HepG2 (cell line): ENCODE results near the gene IL1A. TPM values are rescaled to one million over a fixed set of nuclear protein-coding genes. Genes with fewer than 3 reads are reported as not detected.

ENCODE experiments used
- KMT2B ChIP-seq: IDR thresholded peaks from 2 replicates; pipeline ENCODE4 v1.6.1; 2016; ENCODE audit warnings: missing genetic modification reagents, missing compliant biosample characterization
- MTA1 ChIP-seq: sonication (generic); formaldehyde crosslinking; IDR thresholded peaks from 2 replicates; pipeline ENCODE4 v1.4.0; 2020; ENCODE audit warnings: missing genetic modification reagents, mild to moderate bottlenecking, borderline replicate concordance
- TBP ChIP-seq: sonication (generic); formaldehyde crosslinking; IDR thresholded peaks from 2 replicates; pipeline ENCODE4 v1.5.0; 2020; ENCODE audit warnings: missing genetic modification reagents
- TCF12 ChIP-seq, 2 experiments: fragments of 450-650 bp in 1 of 2; sonication (generic) in 1 of 2; formaldehyde crosslinking in 1 of 2; IDR thresholded peaks; 2 replicates each; pipeline versions ENCODE4 v1.6.1 to v1.8.0; 2017 to 2022; ENCODE audit warnings: antibody characterized with exemption in 1 of 2, mild to moderate bottlenecking in 1 of 2, missing genetic modification reagents in 1 of 2, moderate library complexity in 1 of 2
- ZNF264 ChIP-seq: sonication (generic); formaldehyde crosslinking; IDR thresholded peaks from 2 replicates; pipeline ENCODE4 v1.4.0; 2020; ENCODE audit warnings: missing genetic modification reagents
- polyA plus RNA-seq, 8 experiments: library from polyadenylated mRNA; depleted of rRNA in 3 of 8; stranded (reverse) in 7 of 8; unstranded in 1 of 8; fragments of >200 nt; fragmentation: Illumina TruSeq in 4 of 8; extraction: Trizol in 4 of 8; gene quantifications; 2 replicates each; pipeline versions ENCODE4 v1.2.1 to v1.2.3, GENCODE V29; 2011 to 2016; ENCODE audit warnings: low read depth in 4 of 8, missing spikeins in 1 of 8, mixed read lengths in 1 of 8; ENCODE audit not compliant: insufficient read depth in 1 of 8
- total RNA-seq, 5 experiments: library from RNA; depleted of rRNA; stranded (reverse); fragments of >200 nt; fragmentation: Illumina TruSeq; extraction: Trizol; gene quantifications; 2 replicates each; pipeline ENCODE4 v1.2.3, GENCODE V29; 2016; ENCODE audit warnings: low read depth in 1 of 5
- TF ChIP-seq, protein P1 (sequence below): sonication (generic); formaldehyde crosslinking; IDR thresholded peaks from 2 replicates; pipeline ENCODE4 v1.4.0; 2020; ENCODE audit warnings: missing genetic modification reagents
- TF ChIP-seq, protein P2 (sequence below): sonication (generic); formaldehyde crosslinking; IDR thresholded peaks from 2 replicates; pipeline ENCODE4 v1.4.0; 2020; ENCODE audit warnings: missing genetic modification reagents, borderline replicate concordance
- TF ChIP-seq, protein P3 (sequence below): sonication (generic); formaldehyde crosslinking; IDR thresholded peaks from 2 replicates; pipeline ENCODE4 v1.4.0; 2020; ENCODE audit warnings: mild to moderate bottlenecking, missing genetic modification reagents, borderline replicate concordance
- TF ChIP-seq, protein P4 (sequence below): sonication (generic); formaldehyde crosslinking; IDR thresholded peaks from 2 replicates; pipeline ENCODE4 v1.5.1; 2020; ENCODE audit warnings: missing genetic modification reagents, mild to moderate bottlenecking, borderline replicate concordance
- TF ChIP-seq, protein P5 (sequence below): sonication (generic); formaldehyde crosslinking; IDR thresholded peaks from 2 replicates; pipeline ENCODE4 v1.5.0; 2020; ENCODE audit warnings: mild to moderate bottlenecking, missing genetic modification reagents, borderline replicate concordance
- TF ChIP-seq, protein P6 (sequence below): sonication (generic); formaldehyde crosslinking; IDR thresholded peaks from 2 replicates; pipeline ENCODE4 v1.5.0; 2020; ENCODE audit warnings: missing genetic modification reagents, mild to moderate bottlenecking, borderline replicate concordance
- TF ChIP-seq, protein P7 (sequence below): sonication (generic); formaldehyde crosslinking; IDR thresholded peaks from 2 replicates; pipeline ENCODE4 v1.5.0; 2020; ENCODE audit warnings: mild to moderate bottlenecking, missing genetic modification reagents

Gene IL1A
- total and polyA plus RNA-seq, 2 of the 13 experiments (the other 11 are each of a cell fraction or from before 2014, with no cell fraction given), result not detected

DNA sequence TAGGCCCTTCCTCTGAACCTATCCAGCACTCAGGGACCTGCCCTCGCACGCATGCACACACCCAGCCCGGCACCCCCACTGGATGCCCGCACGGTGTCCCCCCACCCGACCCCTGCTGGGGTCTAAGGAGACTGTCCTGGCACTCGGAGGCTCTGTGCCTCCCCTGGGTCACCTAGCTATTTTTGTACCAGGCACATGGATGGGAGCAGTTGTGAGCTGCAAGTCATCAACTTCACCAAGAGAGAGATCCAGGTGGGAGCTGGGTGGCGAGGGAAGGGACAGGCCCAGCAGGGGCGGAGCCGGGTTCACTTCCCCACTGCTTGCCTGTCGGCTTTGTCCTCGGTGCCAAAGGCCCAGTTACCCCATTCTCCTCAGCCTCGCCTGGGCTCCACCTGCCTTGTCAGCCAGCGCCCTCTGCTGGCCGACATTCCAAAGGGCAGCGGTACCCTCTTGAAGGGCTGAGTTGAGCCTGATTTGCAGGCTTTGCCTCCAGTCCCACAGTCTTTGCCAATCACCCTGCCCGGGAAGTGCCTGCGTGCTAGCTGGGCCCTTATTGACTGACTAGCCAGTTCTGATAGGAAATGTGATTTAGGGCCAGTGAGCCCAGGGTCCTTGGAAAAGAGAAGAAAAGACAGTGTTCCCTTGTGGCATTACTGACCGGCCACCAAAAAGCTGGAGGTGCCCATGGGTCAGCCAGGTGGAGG lies 57.7 kb downstream of the IL1A start (continued):
- TF ChIP-seq, protein P1, sequence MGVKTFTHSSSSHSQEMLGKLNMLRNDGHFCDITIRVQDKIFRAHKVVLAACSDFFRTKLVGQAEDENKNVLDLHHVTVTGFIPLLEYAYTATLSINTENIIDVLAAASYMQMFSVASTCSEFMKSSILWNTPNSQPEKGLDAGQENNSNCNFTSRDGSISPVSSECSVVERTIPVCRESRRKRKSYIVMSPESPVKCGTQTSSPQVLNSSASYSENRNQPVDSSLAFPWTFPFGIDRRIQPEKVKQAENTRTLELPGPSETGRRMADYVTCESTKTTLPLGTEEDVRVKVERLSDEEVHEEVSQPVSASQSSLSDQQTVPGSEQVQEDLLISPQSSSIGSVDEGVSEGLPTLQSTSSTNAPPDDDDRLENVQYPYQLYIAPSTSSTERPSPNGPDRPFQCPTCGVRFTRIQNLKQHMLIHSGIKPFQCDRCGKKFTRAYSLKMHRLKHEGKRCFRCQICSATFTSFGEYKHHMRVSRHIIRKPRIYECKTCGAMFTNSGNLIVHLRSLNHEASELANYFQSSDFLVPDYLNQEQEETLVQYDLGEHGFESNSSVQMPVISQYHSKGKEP (CRISPR knock-in tag), result no peak
- TF ChIP-seq TCF12 (IDR thresholded peaks at IDR 0.05) (no peak), TCF12 (CRISPR knock-in tag; IDR thresholded peaks at IDR 0.05) (no peak), ZNF264 (CRISPR knock-in tag) (no peak), KMT2B (CRISPR knock-in tag) (no peak; the same call in 1 of the 2 replicates), MTA1 (peak; percentile 73), TBP (CRISPR knock-in tag) (no peak)
- TF ChIP-seq, protein P2, sequence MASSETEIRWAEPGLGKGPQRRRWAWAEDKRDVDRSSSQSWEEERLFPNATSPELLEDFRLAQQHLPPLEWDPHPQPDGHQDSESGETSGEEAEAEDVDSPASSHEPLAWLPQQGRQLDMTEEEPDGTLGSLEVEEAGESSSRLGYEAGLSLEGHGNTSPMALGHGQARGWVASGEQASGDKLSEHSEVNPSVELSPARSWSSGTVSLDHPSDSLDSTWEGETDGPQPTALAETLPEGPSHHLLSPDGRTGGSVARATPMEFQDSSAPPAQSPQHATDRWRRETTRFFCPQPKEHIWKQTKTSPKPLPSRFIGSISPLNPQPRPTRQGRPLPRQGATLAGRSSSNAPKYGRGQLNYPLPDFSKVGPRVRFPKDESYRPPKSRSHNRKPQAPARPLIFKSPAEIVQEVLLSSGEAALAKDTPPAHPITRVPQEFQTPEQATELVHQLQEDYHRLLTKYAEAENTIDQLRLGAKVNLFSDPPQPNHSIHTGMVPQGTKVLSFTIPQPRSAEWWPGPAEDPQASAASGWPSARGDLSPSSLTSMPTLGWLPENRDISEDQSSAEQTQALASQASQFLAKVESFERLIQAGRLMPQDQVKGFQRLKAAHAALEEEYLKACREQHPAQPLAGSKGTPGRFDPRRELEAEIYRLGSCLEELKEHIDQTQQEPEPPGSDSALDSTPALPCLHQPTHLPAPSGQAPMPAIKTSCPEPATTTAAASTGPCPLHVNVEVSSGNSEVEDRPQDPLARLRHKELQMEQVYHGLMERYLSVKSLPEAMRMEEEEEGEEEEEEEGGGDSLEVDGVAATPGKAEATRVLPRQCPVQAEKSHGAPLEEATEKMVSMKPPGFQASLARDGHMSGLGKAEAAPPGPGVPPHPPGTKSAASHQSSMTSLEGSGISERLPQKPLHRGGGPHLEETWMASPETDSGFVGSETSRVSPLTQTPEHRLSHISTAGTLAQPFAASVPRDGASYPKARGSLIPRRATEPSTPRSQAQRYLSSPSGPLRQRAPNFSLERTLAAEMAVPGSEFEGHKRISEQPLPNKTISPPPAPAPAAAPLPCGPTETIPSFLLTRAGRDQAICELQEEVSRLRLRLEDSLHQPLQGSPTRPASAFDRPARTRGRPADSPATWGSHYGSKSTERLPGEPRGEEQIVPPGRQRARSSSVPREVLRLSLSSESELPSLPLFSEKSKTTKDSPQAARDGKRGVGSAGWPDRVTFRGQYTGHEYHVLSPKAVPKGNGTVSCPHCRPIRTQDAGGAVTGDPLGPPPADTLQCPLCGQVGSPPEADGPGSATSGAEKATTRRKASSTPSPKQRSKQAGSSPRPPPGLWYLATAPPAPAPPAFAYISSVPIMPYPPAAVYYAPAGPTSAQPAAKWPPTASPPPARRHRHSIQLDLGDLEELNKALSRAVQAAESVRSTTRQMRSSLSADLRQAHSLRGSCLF (CRISPR knock-in tag), result no peak
- TF ChIP-seq, protein P3, sequence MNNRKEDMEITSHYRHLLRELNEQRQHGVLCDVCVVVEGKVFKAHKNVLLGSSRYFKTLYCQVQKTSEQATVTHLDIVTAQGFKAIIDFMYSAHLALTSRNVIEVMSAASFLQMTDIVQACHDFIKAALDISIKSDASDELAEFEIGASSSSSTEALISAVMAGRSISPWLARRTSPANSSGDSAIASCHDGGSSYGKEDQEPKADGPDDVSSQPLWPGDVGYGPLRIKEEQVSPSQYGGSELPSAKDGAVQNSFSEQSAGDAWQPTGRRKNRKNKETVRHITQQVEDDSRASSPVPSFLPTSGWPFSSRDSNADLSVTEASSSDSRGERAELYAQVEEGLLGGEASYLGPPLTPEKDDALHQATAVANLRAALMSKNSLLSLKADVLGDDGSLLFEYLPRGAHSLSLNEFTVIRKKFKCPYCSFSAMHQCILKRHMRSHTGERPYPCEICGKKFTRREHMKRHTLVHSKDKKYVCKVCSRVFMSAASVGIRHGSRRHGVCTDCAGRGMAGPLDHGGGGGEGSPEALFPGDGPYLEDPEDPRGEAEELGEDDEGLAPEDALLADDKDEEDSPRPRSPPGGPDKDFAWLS (CRISPR knock-in tag), result 0 out of 2 replicates have a peak, but pooled peaks have one; percentile 56
- TF ChIP-seq, protein P4, sequence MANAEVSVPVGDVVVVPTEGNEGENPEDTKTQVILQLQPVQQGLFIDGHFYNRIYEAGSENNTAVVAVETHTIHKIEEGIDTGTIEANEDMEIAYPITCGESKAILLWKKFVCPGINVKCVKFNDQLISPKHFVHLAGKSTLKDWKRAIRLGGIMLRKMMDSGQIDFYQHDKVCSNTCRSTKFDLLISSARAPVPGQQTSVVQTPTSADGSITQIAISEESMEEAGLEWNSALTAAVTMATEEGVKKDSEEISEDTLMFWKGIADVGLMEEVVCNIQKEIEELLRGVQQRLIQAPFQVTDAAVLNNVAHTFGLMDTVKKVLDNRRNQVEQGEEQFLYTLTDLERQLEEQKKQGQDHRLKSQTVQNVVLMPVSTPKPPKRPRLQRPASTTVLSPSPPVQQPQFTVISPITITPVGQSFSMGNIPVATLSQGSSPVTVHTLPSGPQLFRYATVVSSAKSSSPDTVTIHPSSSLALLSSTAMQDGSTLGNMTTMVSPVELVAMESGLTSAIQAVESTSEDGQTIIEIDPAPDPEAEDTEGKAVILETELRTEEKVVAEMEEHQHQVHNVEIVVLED, result peak; percentile 32; the same call in 1 of the 2 replicates
- TF ChIP-seq, protein P5, sequence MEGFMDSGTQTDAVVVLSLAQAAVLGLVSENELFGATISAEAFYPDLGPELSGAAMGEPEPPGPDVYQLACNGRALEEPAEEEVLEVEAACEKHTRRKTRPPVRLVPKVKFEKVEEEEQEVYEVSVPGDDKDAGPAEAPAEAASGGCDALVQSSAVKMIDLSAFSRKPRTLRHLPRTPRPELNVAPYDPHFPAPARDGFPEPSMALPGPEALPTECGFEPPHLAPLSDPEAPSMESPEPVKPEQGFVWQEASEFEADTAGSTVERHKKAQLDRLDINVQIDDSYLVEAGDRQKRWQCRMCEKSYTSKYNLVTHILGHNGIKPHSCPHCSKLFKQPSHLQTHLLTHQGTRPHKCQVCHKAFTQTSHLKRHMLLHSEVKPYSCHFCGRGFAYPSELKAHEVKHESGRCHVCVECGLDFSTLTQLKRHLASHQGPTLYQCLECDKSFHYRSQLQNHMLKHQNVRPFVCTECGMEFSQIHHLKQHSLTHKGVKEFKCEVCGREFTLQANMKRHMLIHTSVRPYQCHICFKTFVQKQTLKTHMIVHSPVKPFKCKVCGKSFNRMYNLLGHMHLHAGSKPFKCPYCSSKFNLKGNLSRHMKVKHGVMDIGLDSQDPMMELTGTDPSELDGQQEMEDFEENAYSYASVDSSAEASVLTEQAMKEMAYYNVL (CRISPR knock-in tag), result no peak
- TF ChIP-seq, protein P6, sequence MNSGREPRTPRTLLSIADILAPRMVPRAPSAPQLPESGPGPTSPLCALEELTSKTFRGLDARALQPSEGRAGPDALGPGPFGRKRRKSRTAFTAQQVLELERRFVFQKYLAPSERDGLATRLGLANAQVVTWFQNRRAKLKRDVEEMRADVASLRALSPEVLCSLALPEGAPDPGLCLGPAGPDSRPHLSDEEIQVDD, result no peak
- TF ChIP-seq, protein P7, sequence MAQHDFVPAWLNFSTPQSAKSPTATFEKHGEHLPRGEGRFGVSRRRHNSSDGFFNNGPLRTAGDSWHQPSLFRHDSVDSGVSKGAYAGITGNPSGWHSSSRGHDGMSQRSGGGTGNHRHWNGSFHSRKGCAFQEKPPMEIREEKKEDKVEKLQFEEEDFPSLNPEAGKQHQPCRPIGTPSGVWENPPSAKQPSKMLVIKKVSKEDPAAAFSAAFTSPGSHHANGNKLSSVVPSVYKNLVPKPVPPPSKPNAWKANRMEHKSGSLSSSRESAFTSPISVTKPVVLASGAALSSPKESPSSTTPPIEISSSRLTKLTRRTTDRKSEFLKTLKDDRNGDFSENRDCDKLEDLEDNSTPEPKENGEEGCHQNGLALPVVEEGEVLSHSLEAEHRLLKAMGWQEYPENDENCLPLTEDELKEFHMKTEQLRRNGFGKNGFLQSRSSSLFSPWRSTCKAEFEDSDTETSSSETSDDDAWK (CRISPR knock-in tag), result no peak
